Adrenal gland (tissue), 12 donors: ENCODE results near the gene PFN1. TPM values are rescaled to one million over a fixed set of nuclear protein-coding genes. Genes with fewer than 3 reads are reported as not detected.

Experiments used
- DNase-seq, 7 donors: peaks; one replicate each; pipeline ENCODE4 v3.0.0-alpha.2; 2019 to 2020
- H3K27ac ChIP-seq, 5 donors: fragments of 200-600 bp; sonication (generic) in 4 of 5; 1 replicate in 3 of 5; 2 replicates in 2 of 5; pipeline versions ENCODE4 v1.5.1 to v1.8.0; 2016 to 2020; ENCODE audit warnings: mild to moderate bottlenecking in 1 of 5
- H3K27me3 ChIP-seq: fragments of 200-600 bp; 2 replicates; pipeline ENCODE4 v1.8.0; 2021
- H3K36me3 ChIP-seq, 2 donors: fragments of 200-600 bp; replicated peaks in 1 of 2; 1 replicate in 1 of 2; 2 replicates in 1 of 2; pipeline versions ENCODE4 v1.5.1 to v1.8.0; 2018 to 2022
- H3K4me1 ChIP-seq, 2 donors: fragments of 200-600 bp; replicated peaks in 1 of 2; 1 replicate in 1 of 2; 2 replicates in 1 of 2; pipeline versions ENCODE4 v1.5.1 to v1.8.0; 2018 to 2021
- H3K4me3 ChIP-seq, 4 donors: fragments of 200-600 bp; sonication (generic) in 3 of 4; one replicate each; pipeline ENCODE4 v1.5.1; 2016 to 2018
- H3K9me3 ChIP-seq, 3 donors: fragments of 200-600 bp; sonication (generic) in 1 of 3; replicated peaks in 1 of 3; 1 replicate in 2 of 3; 2 replicates in 1 of 3; pipeline versions ENCODE4 v1.5.1 to v1.8.0; 2016 to 2021
- POLR2A ChIP-seq, 2 donors: fragments of 450-650 bp; IDR thresholded peaks; one replicate each; pipeline ENCODE4 v1.6.1; 2017; ENCODE audit warnings: antibody characterized with exemption in 2 of 2, mild to moderate bottlenecking in 2 of 2, moderate library complexity in 1 of 2
- WGBS, 4 donors: extraction: QIAGEN DNeasy Blood & Tissue Kit in 2 of 4; methylation state at CpG; one replicate each; pipeline versions ENCODE4 v1.1.5 to v1.1.7; 2013 to 2017; 5-methylcytosine and 5-hydroxymethylcytosine counted together
- intact Hi-C, 2 donors: fragments of 100-400 bp; cut with DNase I; formaldehyde crosslinking; loops; one replicate each; pipeline versions ENCODE4 v1.14.1 to v1.15.0; 2022 to 2023
- polyA plus RNA-seq, 3 donors: library from polyadenylated mRNA; stranded (reverse); fragments of 200-250 nt in 2 of 3; fragments of 350-450 nt in 1 of 3; fragmentation: Illumina TruSeq in 1 of 3; extraction: RNeasy Lipid Tissue Mini Kit (QIAGEN cat#74804) in 1 of 3; gene quantifications; one replicate each; pipeline ENCODE4 v1.2.3, GENCODE V29; 2013 to 2014
- total RNA-seq, 9 donors: library from RNA; depleted of rRNA in 4 of 9; stranded (reverse); fragments of >200 nt in 4 of 9; fragments of 120-200 nt in 1 of 9; fragmentation: NEBNext Ultra II Directional in 1 of 9; extraction: Animal tissue kit (Norgen Biotek cat#: 25700) in 1 of 9; gene quantifications; one replicate each; pipeline versions ENCODE4 v1.1.0 to v1.2.4, GENCODE V29; 2013 to 2023
- TF ChIP-seq, protein P1 (sequence below), 6 experiments: fragments of 450-650 bp in 4 of 6; fragments of 200-600 bp in 2 of 6; sonication (generic) in 1 of 6; IDR thresholded peaks; 1 replicate in 5 of 6; 2 replicates in 1 of 6; pipeline versions ENCODE4 v1.5.1 to v1.8.0; 2016 to 2021; ENCODE audit warnings: antibody characterized with exemption in 6 of 6, mild to moderate bottlenecking in 2 of 6, moderate library complexity in 1 of 6
- donor health status: healthy with polysubstance abuse.
- donor health status: Bipolar disorder and iron deficiency.
- donor health status: DM: yes; HTN: yes; CAD: no.
- donor health status: DM: no; HTN: no; CAD: no.
- donor health status: DM: no; HTN: no; CAD: no.
- donor health status: DM: yes; HTN: yes; CAD: no.

PFN1 gene
- total and polyA plus RNA-seq, 12 donors, result 310 to 1,056 (median 423) TPM

DNA sequence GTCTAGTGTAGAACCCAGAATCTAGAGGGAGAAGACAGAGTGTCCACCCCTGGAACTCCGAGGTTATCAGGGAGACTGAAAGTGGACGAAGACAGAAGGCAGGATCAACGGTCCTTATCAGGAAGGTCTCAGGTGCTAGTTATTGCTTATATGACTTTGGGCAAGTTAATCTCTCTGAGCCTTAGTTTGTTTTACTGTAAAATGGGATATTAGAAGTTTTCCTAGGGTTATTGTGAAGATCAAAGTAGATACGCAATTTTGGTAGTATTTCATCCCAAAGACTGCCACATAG is 7.1 kb downstream of the PFN1 start:
- intact Hi-C loops, result no loop called here
- Histone ChIP-seq H3K36me3 (peaks cover 0 to 57% of the 10 kb centered on the region in 2 donors), H3K9me3 (no peaks in the 10 kb centered on the region), H3K27me3 (no peaks in the 10 kb centered on the region), H3K4me1 (peaks cover 34 to 47% of the 10 kb centered on the region in 2 donors), H3K4me3 (peak overlapping the region in 1 of 4 donors; percentile 81), H3K27ac (peak overlapping the region in 3 of 5 donors; percentile 23 to 93 (median 79))
- WGBS, 4 donors, result 29 to 41% (median 40%) methylated on average over 4 of the region's 4 CpGs
- TF ChIP-seq POLR2A (IDR thresholded peaks at IDR 0.05), result no peak
- TF ChIP-seq, protein P1, sequence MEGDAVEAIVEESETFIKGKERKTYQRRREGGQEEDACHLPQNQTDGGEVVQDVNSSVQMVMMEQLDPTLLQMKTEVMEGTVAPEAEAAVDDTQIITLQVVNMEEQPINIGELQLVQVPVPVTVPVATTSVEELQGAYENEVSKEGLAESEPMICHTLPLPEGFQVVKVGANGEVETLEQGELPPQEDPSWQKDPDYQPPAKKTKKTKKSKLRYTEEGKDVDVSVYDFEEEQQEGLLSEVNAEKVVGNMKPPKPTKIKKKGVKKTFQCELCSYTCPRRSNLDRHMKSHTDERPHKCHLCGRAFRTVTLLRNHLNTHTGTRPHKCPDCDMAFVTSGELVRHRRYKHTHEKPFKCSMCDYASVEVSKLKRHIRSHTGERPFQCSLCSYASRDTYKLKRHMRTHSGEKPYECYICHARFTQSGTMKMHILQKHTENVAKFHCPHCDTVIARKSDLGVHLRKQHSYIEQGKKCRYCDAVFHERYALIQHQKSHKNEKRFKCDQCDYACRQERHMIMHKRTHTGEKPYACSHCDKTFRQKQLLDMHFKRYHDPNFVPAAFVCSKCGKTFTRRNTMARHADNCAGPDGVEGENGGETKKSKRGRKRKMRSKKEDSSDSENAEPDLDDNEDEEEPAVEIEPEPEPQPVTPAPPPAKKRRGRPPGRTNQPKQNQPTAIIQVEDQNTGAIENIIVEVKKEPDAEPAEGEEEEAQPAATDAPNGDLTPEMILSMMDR (IDR thresholded peaks at IDR 0.05), result no peak
- no peak for DNase-seq

DNA sequence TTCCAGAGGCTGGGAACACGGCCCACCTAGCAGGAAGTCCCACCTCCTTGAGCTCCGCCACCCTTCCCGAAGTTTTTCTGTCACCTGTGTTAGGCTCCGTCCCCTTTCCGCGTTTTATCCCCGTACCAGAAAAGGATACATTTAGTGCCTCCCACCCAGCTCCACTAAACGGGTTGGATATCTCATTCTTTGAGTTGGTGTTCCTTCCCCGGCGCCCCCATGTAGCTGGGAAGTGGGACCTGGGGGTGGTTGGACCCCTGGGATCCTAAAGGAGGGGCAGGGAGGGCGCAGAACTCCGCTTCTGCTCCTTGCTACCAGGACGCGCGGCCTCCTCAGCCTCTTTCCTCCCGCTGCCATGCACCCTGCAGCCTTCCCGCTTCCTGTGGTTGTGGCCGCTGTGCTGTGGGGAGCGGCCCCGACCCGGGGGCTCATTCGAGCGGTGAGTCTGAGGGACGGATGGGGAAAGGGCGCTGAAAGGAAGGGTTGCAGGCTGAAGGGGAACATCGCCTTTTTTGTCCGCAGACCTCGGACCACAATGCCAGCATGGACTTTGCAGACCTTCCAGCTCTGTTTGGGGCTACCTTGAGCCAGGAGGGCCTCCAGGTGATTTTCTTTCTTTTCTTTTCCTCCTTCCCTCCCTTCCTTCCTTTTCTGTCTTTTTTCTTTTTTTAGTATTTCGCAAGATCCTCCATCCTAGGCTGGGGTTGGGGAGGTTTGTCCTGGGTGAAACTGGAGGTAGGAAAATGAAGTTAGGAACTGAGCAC is 7.6 kb downstream of the PFN1 start:
- Histone ChIP-seq H3K27ac (peak overlapping the region; percentile 79 to 93 (median 90)), H3K27me3 (no peaks in the 10 kb centered on the region), H3K36me3 (peaks cover 0 to 51% of the 10 kb centered on the region in 2 donors), H3K9me3 (no peaks in the 10 kb centered on the region), H3K4me1 (peaks cover 28 to 41% of the 10 kb centered on the region in 2 donors), H3K4me3 (peak overlapping the region; percentile 50 to 95 (median 66))
- WGBS, 4 donors, result 0 to 2% (median 1%) methylated on average over 20 to 29 of the region's 29 CpGs
- intact Hi-C loops, result no loop called here
- peak in 6 of 7 donors; percentile 79 to 93 (median 88) for DNase-seq
- TF ChIP-seq, protein P1 (IDR thresholded peaks at IDR 0.05), result no peak
- TF ChIP-seq POLR2A (IDR thresholded peaks at IDR 0.05), result no peak

DNA sequence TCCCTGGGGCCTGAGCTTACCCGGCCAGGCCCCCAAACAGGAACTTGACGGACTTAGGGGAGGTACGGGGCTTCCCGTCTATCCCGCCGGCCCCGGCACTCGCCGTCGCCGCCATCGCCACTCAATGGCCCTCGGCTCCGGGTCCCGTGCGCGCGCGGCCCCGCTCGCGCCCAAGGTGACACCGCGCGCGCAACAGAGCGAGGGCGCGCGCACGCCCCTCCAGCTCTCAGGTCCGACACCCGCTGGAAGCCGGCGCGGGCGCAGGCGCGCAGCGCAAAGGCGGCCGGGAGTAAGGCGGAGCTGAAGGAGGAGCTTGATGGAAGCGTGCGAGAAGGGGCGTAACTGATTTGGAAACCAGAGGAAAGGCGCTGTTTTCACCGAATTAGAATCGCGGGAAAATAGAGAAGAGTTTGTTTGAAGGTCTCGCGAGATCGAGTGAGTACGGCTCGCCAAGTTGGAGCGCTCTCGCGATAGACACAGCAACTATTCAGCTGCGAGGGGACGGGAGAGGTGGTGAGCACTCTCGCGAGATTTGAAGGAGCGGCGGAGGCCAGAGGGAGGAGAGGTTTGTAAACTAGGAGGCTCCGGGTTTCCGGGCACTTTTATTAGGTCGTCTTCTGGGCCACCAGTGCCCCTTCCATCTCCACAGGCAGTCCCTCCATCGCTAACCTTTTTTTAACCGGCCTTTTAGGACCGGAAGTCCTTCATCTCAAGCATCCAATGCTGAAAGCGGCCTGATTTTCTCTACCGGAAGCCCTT is 8.4 kb downstream of the PFN1 start, which contains the start of the genes RNF167 and SLC25A11:
Gene RNF167, plus strand, starts transcription at position 473 of the 759 bp plus-strand sequence. CDS start 642 bp downstream, outside the sequence.
Gene SLC25A11, minus strand, starts transcription at position 251 of the 759 bp plus-strand sequence. Its CDS starts 136 bp downstream, at position 115.
- Histone ChIP-seq H3K4me1 (peaks cover 21 to 34% of the 10 kb centered on the region in 2 donors), H3K27ac (peak within 1 kb of the TSS; percentile 79 to 93 (median 90)), H3K27me3 (no peaks in the 10 kb centered on the region), H3K9me3 (no peaks in the 10 kb centered on the region), H3K36me3 (peaks cover 0 to 44% of the 10 kb centered on the region in 2 donors), H3K4me3 (peak within 1 kb of the TSS; percentile 50 to 95 (median 80))
- 0 to 1% (median 0%) methylated on average over 32 to 72 of the region's 72 CpGs for WGBS, 4 donors
- TF ChIP-seq POLR2A (IDR thresholded peaks at IDR 0.05), result peak in 1 of 2 donors; percentile 56
- TF ChIP-seq, protein P1 (IDR thresholded peaks at IDR 0.05), result no peak
- peak; percentile 94 to 99 (median 98) for DNase-seq
- intact Hi-C loops, result loop anchor here (5.0 to 10.0 kb wide), 2 partner anchors 45 to 57 kb away; partner anchors contain the start of genes CAMTA2 (in 1 of the 2), INCA1 (in 1 of the 2) and KIF1C (in 1 of the 2)

DNA sequence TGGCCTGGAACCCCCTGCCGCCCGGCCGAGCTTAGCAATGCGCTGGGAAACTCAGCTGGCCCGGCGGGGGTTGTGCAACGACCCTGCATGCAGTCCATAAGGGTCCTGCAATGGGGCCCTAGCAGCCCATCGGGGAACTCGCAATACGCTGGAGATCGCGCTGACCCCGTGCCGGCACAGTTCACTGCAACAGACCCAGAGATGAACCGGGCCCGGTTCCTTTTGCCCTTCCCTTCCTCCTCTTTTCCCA is 8.9 kb downstream of the PFN1 start:
- Histone ChIP-seq H3K27ac (peak overlapping the region; percentile 49 to 93 (median 90)), H3K9me3 (no peaks in the 10 kb centered on the region), H3K4me1 (peaks cover 17 to 30% of the 10 kb centered on the region in 2 donors), H3K36me3 (peaks cover 0 to 39% of the 10 kb centered on the region in 2 donors), H3K4me3 (peak overlapping the region; percentile 21 to 95 (median 80)), H3K27me3 (no peaks in the 10 kb centered on the region)
- intact Hi-C loops, result loop anchor here (5.0 to 10.0 kb wide), 2 partner anchors 45 to 58 kb away; partner anchors contain the start of genes CAMTA2 (in 1 of the 2), INCA1 (in 1 of the 2) and KIF1C (in 1 of the 2)
- TF ChIP-seq, protein P1 (IDR thresholded peaks at IDR 0.05), result no peak
- 0 to 1% (median 0%) methylated on average over 1 to 16 of the region's 16 CpGs for WGBS, 4 donors
- DNase-seq, result peak in 3 of 7 donors; percentile 54 to 73 (median 61)
